ENCODE measurements around the gene MYLIP. TPM values are rescaled to one million over a fixed set of nuclear protein-coding genes. Genes with fewer than 3 reads are reported as not detected.

MYLIP gene
- total and polyA plus RNA-seq, 11 donors: 6.6 to 19.9 (median 12.4) TPM

DNA sequence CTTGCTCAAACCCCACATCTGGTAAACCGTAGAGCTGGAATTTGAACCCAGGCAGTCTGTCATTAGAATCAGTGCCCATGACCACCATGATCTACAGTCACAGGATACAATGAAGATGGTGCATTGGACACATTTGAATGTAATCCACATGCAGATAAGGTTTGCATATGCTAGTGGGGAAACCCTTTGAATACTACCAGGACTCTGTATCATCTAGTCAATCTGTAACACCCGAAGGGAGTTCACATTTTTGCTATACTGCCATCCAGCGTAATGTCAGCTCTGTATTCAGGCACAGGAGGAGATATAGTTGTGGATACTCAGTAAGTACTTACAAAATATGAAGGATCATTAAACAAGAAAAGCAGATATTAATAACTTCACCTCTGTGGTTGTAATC lies 40.5 kb upstream of the MYLIP start:
- no peak for ATAC-seq
- Histone ChIP-seq H3K4me1 (peaks cover 0 to 15% (median 0%) of the 10 kb centered on the region in 12 donors), H3K9me3 (no peaks in the 10 kb centered on the region), H3K27me3 (no peaks in the 10 kb centered on the region), H3K27ac (no peak overlapping the region), H3K4me3 (no peak overlapping the region), H3K36me3 (no peaks in the 10 kb centered on the region)
- intact Hi-C loops (cut with DNase I): no loop called here
- 93 to 100% (median 96%) methylated on average over 3 of the region's 3 CpGs for WGBS, 4 donors
- DNase-seq: no peak
- no peak for TF ChIP-seq POLR2A (IDR thresholded peaks at IDR 0.05)
- TF ChIP-seq CTCF (IDR thresholded peaks at IDR 0.05): no peak

DNA sequence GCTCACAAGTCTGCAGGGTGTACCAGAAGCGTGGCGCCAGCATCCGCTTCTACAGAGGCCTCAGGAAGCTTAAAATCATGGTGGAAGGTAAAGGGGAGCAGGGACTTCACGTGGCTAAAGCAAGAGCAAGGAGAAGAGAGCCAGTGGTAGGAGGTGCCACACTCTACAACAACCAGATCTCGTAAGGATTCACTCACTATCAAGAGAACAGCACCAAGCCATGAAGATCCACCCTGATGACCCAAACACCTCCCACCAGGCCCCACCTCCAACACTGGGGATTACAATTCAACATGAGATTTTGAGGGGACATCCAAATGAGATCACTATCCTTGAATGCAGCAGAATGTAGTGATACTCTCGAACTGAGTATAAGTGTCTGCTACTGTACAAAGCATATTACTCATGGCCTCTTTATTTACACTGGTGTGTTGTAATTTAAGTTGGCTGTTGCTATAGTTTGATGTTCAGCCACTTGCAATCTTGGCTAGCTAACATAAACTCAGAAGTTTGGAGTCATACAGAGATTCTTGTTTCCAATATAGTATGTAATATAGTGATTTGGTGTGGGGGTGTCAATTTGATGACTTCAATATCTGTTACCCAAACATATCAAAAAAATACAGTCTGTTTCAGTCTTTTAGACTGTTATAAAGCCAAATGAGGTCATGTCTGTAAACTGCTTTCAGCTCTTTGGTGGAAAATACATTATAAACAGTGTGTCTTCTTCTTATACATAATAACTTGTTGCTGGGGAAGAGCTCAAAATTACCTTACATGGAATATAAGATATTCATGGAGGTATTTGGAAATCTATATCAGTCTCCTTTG lies 39.4 kb upstream of the MYLIP start:
- no peaks in the 10 kb centered on the region for H3K36me3 ChIP-seq
- no peak for DNase-seq
- no peaks in the 10 kb centered on the region for H3K9me3 ChIP-seq
- no peak for ATAC-seq
- no peak overlapping the region for H3K27ac ChIP-seq
- TF ChIP-seq POLR2A (IDR thresholded peaks at IDR 0.05) (no peak), CTCF (IDR thresholded peaks at IDR 0.05) (no peak)
- no peaks in the 10 kb centered on the region for H3K27me3 ChIP-seq
- H3K4me3 ChIP-seq: no peak overlapping the region
- WGBS, 4 donors: 75 to 86% (median 83%) methylated on average over 6 of the region's 6 CpGs
- intact Hi-C loops (cut with DNase I): no loop called here
- H3K4me1 ChIP-seq: peaks cover 0 to 15% (median 0%) of the 10 kb centered on the region in 12 donors

- WGBS, 4 donors: 92 to 100% (median 96%) methylated on average over 1 of the region's 1 CpG
- peaks cover 0 to 15% (median 0%) of the 10 kb centered on the region in 12 donors for H3K4me1 ChIP-seq
- H3K4me3 ChIP-seq: no peak overlapping the region
- H3K27ac ChIP-seq: no peak overlapping the region
- no peaks in the 10 kb centered on the region for H3K36me3 ChIP-seq
- intact Hi-C loops (cut with DNase I): no loop called here
- no peaks in the 10 kb centered on the region for H3K9me3 ChIP-seq
- TF ChIP-seq POLR2A (IDR thresholded peaks at IDR 0.05) (no peak), CTCF (IDR thresholded peaks at IDR 0.05) (no peak)
- ATAC-seq (no peak), DNase-seq (no peak)
- H3K27me3 ChIP-seq: no peaks in the 10 kb centered on the region
These were observed 38.4 kb upstream of the MYLIP start for GRCh38 chr6:16090452-16090851.

DNA sequence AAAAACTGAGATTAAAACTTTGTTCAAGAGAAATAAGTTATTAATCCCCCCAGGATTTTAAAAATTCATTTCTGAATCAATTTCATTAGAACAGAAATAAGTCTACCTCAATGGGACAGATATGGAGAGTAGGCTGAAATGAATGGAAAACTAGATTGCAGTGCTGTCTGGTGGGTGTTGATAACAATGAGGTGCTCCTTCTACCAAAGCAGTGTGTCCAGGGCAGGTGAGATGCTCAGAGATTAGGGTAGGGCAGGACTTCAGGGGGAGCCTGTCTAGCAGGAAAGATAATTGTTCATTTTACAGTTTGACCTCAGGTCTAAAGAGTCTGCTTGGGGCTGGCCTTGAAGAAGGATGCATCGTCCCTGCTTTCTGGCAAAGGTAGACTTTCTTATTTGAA lies 38.0 kb upstream of the MYLIP start:
- no peaks in the 10 kb centered on the region for H3K9me3 ChIP-seq
- no peak overlapping the region for H3K27ac ChIP-seq
- ATAC-seq (no peak), DNase-seq (no peak)
- no peak overlapping the region for H3K4me3 ChIP-seq
- no peak for TF ChIP-seq POLR2A (IDR thresholded peaks at IDR 0.05)
- no peak for TF ChIP-seq CTCF (IDR thresholded peaks at IDR 0.05)
- H3K27me3 ChIP-seq: no peaks in the 10 kb centered on the region
- WGBS, 4 donors: 81 to 95% (median 88%) methylated on average over 1 of the region's 1 CpG
- H3K36me3 ChIP-seq: no peaks in the 10 kb centered on the region
- intact Hi-C loops (cut with DNase I): no loop called here
- H3K4me1 ChIP-seq: peaks cover 0 to 15% (median 0%) of the 10 kb centered on the region in 12 donors
